CD4-positive, alpha-beta T cell treated with Interleukin-4 for 1 hour (primary cell): ENCODE measurements around the gene COL1A1.

Experiments used
- DNase-seq, 2 donors: peaks; one replicate each; pipeline ENCODE4 v3.0.0-alpha.2; 2020 to 2022

COL1A1 gene

DNA sequence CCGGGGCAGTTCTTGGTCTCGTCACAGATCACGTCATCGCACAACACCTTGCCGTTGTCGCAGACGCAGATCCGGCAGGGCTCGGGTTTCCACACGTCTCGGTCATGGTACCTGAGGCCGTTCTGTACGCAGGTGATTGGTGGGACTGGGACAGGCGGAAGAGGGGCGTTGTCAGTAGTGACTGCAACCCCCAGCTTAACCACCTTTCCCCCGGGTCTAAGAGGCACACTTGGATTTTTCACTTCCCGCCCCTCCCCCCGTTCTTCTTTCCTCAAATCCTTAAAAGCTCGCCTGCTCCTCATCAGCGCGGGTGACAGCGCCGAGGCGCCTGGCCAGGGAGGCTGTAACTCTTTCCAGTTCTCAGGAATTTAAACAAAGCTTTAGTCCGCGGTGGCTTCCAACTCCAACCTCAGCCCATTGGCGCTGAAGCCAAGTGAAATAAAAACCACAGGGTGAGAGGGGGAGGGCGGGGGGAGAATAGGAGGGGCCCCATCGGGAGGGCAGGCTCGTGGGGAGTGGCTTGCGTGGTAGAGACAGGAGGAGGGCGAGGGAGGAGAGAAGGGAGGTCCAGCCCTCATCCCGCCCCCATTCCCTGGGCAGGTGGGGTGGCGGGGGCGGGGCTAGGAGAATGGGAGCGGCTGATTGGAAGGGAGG lies 1.5 kb downstream of the COL1A1 start:
- peak; percentile 80 to 82 for DNase-seq

DNA sequence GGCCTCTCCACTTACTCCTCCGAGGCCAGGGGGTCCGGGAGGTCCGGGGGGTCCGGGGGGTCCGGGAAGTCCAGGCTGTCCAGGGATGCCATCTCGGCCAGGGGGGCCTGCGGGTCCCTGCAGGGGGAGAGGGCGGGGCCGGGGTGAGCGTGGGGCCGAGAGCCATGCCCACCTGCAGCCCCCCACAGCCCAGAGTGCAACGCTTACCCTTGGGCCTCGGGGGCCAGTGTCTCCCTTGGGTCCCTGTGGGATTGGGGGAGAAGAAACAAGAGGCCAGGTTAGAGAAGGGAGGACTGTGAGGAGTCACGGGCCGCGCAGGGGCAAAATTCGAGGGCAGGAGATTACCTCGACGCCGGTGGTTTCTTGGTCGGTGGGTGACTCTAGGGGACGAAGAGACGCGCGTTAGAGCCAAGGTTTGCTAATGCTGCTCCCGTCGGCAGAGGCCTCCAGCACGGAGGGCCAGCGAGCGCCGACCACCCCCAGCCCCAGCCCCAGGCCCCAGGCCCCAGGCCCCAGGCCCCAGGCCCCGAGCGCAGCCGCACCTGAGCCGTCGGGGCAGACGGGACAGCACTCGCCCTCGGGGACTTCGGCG lies 2.1 kb downstream of the COL1A1 start:
- no peak for DNase-seq

DNA sequence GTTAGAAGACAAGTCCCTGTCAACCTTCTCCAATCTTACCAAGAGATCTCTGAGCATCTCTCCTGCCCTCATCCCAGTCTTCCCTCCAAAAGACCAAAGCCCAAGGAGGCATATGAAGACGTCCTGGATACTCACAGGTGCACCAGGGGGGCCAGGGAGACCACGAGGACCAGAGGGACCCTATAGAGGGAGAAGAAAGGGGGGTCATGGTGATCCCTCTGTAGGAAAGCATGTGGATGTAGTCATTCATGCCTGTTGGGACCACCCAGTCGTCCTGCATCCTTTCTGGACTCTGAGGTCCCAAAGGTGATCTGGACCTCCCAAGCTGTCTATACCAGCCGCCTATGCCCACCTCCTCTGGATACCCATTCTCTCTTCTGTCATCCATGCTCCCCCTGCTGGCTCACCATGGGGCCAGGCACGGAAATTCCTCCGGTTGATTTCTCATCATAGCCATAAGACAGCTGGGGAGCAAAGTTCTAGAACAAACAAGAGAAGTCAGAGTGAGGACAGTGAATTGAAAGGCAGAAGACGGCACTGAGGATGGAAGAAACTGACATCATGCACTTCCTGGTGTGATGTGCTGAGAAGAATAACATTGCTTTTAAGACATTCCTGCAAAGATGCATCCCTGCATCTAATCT lies 3.3 kb downstream of the COL1A1 start:
- peak; percentile 53 to 62 for DNase-seq

DNA sequence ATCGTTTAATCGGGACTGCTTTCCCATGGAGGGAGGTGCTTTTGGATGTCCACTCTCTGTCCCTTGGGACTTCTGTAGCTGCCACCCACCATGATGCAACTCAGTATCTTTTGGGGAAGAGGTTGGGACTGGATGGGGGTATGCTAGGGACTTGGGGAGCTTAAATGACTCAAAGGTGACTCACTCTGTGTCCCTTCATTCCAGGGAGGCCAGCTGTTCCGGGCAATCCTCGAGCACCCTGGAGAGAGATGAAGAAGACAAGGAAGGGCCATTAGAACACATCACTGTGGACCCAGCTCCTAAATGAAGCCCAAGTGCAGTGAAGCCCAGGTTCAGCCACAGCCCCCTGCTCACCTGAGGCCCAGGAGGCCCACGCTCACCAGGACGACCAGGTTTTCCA lies 4.6 kb downstream of the COL1A1 start:
- DNase-seq, result no peak

DNA sequence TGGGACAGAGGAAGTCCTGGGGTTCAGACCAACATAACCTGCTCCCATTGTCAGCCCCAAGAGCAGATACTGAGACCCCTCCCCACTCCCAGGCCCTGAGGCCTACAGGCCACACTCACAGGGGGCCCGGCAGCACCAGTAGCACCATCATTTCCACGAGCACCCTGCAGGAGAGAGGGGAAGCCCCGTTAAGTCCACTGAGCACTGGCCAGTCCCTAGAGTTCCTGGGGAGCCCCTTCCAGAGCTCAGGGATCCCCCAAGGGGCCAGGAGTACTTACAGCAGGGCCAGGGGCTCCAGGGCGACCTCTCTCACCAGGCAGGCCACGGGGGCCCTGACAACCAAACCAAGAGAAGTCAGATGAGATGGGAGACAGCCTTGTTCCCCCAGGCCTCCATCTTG lies 5.4 kb downstream of the COL1A1 start:
- no peak for DNase-seq

DNA sequence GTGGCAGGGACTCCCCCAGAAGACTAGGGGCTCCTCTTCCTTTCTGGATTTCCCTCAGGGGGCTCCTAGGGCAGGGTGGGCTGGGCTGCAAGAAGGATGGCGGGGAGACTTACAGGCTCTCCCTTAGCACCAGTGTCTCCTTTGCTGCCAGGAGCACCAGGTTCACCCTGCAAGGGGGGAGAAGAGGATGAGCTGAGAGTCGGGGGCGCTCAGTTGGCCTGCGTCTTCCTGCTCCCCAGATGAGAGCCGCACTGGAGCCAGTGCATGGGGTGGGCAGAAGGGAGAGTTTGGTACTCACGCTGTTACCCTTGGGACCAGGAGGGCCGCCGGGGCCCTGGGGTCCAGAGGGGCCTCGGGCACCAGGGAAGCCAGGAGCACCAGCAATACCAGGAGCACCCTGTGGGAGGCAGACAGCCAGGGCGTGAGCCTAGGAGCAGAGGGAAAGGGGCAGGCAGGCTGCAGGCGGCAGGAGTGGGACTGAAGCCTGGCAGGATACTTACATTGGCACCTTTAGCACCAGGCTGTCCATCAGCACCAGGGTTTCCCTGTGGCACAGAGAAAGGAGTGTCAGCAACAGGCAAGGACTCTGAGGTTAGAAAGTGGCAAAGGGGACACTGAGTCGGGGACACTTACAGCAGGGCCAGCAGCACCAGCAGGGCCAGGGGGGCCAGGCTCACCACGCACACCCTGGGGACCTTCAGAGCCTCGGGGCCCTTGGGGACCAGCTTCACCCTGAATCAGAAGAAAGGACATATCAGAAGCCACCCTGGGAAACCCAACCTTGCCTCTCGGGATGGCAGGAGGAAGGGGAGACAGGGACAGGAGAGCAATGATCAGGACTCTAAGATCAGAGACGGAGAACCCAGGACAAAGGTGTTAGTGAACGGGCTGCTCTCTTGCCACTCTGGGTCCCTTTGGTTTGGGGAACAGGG lies 6.2 kb downstream of the COL1A1 start:
- no peak for DNase-seq

DNA sequence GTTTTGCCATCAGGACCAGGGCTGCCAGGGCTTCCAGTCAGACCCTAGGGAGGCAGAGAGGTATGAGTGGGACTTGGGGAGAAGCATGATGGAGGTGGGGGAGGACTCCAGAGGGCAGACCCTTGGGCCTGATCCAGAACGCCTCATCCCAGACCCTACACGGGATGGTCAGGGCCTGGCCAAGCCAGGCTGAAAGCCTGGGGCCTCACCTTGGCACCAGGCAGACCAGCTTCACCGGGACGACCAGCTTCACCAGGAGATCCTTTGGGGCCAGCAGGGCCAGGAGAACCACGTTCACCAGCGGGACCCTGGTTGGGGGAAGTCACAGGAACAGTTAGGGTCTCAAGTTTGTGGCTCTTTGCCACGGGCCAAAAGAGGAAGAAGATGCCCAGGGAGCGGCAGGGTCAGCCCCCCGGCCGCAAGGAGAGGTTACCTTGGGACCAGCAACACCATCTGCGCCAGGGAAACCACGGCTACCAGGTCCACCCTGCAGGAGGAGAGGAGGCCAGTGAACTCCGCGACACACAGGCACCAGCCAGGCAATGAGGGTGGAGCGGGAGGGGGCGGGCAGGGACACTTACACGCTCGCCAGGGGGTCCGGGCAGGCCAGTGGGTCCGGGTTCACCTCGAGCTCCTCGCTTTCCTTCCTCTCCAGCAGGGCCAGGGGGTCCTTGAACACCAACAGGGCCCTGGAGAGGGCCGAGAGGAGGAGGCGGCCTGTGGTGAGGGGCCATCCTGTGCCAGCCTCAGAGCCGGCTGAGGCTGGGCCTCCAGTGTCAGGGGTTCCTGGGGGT lies 7.1 kb downstream of the COL1A1 start:
- DNase-seq, result no peak

DNA sequence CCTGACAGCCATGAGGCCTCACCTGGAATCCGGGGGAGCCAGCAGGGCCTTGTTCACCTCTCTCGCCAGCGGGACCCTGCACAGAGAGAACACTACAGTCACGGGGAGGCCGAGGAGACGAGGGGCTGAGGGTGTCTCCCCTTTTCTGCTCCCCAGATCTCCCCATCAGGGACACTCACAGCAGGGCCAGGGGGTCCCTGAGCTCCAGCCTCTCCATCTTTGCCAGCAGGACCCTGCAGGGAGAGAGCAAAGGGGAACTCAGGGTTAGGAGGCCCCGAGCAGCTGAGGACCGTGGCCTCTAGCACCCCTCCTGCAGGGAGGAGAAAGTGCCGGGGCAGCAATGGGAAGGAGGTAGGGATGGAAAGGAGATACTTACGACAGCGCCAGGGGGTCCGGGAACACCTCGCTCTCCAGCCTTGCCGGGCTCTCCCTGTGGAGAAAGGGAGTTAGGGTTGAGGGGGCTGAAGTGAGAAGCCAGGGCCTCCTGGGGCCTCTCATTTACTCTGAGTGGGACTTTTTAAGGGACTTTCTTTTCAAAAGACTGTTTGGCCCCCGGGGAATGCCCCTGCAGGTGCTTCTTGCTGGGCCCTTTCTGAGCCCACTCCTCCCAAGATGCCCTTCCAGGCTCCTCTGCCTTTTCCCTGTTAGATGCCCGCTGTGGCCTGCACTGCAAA lies 8.7 kb downstream of the COL1A1 start:
- DNase-seq, result no peak

DNA sequence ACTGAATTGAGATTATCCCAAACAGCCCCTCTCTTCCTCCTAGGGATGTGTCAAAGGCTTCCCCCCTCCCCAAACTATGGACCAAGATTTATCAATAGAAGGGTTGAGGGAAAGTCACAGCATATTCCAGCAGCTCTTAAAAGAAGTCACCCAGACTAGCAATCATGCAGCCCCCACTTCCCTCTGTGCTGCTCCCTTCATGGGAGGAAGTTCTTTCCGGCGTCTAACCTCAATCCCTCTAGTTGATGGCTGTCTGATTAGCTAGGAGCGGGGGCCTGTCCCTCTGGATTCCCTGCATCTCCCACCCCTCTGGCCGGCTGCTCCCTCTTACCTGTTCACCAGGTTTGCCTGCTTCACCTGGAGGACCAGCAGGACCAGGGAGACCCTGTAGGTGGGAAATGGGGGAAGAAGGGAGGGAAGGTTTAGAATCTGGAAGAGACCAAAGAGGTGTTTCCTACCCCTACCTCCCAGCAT lies 9.2 kb downstream of the COL1A1 start:
- no peak for DNase-seq

DNA sequence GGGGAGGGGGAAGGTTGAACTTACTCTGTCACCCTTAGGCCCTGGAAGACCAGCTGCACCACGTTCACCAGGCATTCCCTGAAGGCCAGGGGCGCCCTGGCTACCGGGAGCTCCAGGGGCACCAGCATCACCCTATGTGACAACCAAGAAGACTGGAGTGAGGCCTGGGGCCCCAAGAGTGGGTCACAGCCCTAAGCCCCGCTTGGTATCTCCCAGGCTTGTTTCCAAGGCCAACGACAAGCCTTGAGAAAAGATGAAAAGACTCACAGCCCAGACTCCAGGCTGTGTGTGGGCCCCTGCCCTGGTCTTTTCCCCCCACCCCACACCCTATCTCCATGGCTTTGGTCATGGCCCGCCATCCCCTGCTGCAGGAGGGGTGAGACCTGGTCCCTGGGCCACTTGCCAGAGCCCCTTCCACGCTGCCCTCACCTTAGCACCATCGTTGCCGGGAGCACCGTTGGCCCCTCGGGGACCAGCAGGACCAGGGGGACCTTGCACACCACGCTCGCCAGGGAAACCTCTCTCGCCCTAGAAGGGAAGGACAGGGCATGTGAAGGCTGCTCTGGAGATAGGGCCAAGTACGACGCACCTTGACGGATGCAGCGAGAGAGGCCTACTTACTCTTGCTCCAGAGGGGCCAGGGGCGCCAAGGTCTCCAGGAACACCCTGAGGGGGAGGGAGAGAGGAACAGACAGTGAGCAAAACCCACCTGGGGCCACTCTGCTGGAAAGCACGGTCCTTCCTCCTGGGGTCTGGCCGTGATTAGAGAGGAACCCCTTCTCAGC lies 9.9 kb downstream of the COL1A1 start:
- DNase-seq, result no peak

DNA sequence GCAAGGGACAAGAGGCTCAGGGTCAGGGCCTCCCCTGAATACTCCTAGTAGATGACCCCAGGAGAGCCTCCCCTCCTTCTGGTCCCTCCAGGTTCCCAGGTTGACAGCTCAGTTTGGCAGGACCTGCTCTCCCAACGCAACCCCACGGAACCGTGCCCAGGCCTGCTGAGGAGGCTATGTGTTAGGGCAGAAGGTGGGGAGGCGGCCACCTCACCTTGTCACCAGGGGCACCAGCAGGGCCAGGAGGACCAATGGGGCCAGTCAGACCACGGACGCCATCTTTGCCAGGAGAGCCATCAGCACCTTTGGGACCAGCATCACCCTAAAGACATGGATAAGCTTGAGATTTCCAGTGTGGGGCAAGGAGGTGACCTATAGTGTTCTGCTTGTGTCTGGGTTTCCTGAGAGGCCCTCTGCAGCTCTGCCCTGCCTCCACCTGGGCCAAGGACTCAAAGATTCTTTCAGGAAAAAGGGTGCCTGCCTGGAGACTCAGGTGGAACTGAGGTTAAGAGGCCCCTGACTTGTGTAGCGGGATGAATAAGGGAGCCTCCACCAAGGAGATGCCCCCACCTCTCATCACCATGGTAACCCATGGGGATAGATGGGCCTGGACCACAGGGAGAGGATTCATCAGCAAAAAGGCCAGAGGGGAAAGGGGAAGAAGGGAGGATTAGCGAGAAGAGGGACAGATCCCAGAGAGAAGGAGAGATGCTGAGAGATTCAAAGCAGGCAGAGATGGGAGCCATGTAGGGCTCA lies 10.7 kb downstream of the COL1A1 start:
- no peak for DNase-seq

DNA sequence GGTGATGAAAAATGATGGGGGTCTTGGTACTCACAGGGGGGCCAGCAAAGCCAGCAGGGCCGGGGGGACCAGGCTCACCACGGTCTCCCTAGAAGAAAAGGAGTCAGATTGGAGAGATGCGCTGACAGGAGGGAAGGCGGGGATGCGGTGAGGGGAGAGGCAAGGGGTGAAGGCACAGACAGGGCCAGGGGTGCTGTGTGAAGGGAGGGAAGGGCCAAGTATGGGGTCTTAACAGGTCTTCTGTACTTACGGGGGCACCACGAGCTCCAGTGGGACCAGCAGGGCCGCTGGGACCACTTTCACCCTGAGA lies 11.2 kb downstream of the COL1A1 start:
- DNase-seq, result no peak

DNA sequence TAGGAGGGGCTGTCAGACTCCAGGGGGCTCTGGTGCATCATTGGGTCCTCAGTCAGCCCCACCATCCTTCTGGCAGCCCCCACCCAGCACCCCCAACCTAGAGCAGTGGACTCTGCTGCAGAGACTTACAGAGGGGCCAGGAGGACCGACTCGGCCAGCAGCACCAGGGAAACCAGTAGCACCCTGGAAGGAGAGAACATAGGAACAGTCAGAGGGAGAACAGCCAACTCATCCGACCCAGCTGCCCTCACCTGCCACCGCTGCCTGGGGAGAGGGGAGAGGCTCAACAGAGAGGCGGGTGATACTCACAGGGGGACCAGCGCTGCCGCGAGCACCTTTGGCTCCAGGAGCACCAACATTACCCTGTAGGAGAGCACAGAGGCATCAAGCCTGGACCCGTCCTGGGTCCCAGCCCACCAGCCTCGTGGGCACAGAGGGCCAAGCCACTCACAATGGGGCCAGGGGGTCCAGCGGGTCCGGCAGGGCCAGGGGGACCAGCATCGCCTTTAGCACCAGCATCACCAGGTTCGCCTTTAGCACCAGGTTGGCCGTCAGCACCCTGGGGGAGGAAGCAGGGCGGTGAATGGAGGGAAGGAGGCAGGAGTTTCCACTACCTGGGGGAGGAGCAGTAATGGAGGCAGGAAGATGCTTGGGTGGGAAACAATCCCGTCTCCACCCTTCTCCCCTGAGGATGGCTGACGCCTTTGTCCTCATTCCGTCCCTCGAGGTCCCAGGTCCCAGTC lies 11.7 kb downstream of the COL1A1 start:
- DNase-seq, result no peak

DNA sequence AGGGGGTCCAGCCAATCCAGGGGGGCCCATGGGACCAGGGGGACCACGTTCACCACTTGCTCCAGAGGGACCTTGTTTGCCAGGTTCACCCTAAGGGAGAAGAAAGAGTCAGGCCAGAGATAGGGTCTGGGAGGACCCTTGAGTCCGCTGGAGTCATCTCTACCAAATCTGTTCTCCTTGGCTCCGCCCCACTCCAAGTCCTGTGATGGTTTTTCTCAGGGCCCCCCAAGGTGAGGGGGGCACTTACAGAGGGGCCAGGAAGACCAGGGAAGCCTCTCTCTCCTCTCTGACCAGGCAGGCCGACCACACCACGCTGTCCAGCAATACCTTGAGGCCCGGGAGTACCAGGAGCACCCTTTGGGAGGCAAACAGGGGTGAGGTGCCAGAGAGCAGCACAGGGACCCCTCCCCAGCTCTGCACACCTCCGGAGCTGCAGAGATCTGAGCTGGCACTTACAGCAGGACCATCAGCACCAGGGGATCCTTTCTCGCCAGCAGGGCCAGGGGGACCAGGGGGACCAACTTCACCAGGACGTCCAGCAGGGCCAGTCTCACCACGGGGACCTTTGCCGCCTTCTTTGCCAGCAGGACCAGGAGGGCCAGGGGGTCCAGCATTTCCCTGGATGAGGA lies 12.4 kb downstream of the COL1A1 start:
- no peak for DNase-seq

DNA sequence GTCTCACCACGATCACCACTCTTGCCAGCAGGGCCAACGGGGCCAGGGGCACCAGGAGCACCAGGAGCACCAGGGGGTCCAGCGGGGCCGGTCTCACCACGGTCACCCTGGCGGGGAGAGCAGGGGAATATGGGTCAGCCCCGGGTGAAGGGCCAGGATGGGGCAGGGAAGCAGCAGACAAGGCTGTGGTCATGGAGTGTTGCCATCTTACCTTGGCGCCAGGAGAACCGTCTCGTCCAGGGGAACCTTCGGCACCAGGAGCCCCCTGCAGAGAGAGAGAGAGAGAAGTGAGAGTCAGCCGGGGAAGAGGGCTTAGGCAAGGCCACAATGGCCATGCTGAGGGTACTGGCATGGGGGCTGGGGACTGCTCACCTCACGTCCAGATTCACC lies 12.9 kb downstream of the COL1A1 start:
- DNase-seq, result no peak

DNA sequence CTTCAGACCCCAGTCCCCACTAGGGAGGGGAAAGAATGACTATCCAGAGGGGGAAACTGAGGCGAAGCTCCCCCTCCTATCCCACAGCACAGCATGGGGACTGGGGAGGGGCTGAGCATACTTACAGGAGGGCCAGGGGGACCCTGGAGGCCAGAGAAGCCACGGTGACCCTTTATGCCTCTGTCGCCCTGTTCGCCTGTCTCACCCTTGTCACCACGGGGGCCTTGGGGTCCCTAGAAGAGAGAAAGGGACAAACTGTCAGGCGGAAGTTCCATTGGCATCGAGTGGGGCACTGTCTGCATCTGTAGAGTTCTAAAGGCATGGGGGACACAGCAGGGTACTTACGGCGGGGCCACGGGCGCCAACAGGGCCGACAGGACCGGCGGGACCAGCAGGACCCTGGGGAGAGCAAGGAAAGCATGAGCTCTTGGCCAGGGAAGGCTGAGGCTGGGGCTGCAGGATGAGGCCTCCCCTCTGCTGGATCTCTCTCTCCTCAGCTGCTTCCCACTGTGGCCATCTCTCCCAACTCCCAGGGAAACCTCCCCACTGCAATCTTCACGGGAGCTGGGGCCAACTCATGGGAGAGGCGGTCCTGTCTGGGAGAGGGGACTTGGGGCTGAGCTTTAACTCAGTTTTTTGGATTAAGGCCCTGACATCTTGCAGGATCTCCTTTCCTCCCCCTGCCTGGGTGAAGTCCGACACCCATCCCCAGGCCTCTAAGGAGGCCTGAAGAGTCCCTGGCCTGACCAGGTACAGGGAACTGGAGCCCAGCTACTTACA lies 13.5 kb downstream of the COL1A1 start:
- no peak for DNase-seq

DNA sequence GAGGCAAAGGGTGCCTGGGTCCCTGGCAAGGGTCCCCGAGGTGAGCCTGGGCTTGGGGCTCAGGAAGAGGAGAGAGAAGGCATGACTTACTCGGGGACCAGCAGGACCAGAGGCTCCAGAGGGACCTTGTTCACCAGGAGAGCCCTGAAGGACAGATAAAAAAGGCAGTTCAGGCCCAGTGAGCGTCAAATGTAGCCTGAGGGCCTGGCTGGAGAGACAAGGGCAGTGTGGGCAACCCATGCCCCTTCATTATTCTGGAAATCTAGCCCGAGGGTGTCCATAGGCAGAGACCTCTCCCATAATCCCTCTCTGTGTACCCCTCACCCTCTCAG lies 14.1 kb downstream of the COL1A1 start:
- no peak for DNase-seq

DNA sequence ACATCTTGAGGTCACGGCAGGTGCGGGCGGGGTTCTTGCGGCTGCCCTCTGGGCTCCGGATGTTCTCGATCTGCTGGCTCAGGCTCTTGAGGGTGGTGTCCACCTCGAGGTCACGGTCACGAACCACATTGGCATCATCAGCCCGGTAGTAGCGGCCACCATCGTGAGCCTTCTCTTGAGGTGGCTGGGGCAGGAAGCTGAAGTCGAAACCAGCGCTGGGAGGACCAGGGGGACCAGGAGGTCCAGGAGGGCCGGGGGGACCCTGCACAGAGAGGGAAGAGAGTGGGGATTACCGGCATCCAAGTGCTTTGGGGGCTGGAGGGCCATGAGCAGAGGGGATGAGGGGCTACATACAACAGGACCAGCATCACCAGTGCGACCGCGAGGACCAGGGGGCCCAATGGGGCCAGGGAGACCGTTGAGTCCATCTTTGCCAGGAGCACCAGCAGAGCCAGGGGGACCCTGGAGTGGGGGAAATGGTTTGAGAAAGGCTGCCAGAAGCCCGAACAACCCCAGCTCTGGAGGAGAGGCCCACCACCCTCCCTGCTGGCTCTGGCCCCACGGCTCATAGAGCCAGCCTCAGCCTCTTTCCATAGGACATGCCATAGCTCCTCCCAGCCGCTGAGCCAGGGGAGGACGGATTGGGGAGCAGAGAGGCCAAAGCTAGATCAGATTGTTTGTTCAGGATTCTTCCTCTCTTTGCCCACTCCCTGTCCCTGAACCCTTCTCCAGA lies 14.6 kb downstream of the COL1A1 start:
- no peak for DNase-seq
